PC-3 (cell line): Measurements from ENCODE around the gene RAB7A. TPM values are rescaled to one million over a fixed set of nuclear protein-coding genes. Genes with fewer than 3 reads are reported as not detected.

Experiments
- ATAC-seq: fragments of 200-7000 bp; cut with Tn5 transposase; 2 replicates; pipeline ENCODE4 v1.9.1; 2020; ENCODE audit warnings: mild to moderate bottlenecking, moderate library complexity
- BruUV-seq: library from RNA; stranded (reverse); fragments of 400-500 nt; replicated peaks from 2 replicates; lab custom pipeline; 2021; lab: Mats Ljungman, UMichigan
- CTCF ChIA-PET: fragments of 300-600 bp; sonication (Branson Sonifier 250); formaldehyde crosslinking; loops from one replicate; lab custom pipeline; 2022; ENCODE audit warnings: antibody characterized with exemption; lab: Charles Lee
- POLR2A ChIA-PET: fragments of 300-600 bp; sonication (Branson Sonifier 250); formaldehyde crosslinking; loops from one replicate; lab custom pipeline; 2022; ENCODE audit warnings: antibody characterized with exemption; ENCODE audit not compliant: unreplicated experiment; lab: Charles Lee
- DNase-seq: peaks from one replicate; pipeline ENCODE4 v3.0.0-alpha.2; 2015
- H2AFZ ChIP-seq: fragments of 300-600 bp; sonication (generic); 2 replicates; pipeline ENCODE4 v1.6.0; 2016; ENCODE audit warnings: antibody characterized with exemption, low read length
- H3F3A ChIP-seq: fragments of 300-600 bp; sonication (generic); one replicate; pipeline ENCODE4 v1.6.0; 2017; ENCODE audit warnings: antibody characterized with exemption, low read length, control low read depth, mild to moderate bottlenecking; ENCODE audit not compliant: unreplicated experiment
- H3K27ac ChIP-seq: fragments of 300-600 bp; sonication (generic); 2 replicates; pipeline ENCODE4 v1.5.1; 2016; ENCODE audit warnings: mild to moderate bottlenecking, low read length
- H3K27me3 ChIP-seq: fragments of 300-600 bp; sonication (generic); 2 replicates; pipeline ENCODE4 v1.6.1; 2016; ENCODE audit warnings: low read length, mixed read lengths
- H3K36me3 ChIP-seq: fragments of 300-600 bp; sonication (generic); 2 replicates; pipeline ENCODE4 v1.6.1; 2016; ENCODE audit warnings: low read depth, mixed run types, low read length, mixed read lengths
- H3K4me1 ChIP-seq: fragments of 300-600 bp; sonication (generic); 2 replicates; pipeline ENCODE4 v1.5.1; 2016; ENCODE audit warnings: low read length; ENCODE audit not compliant: insufficient read depth
- H3K4me2 ChIP-seq: fragments of 300-600 bp; sonication (generic); 2 replicates; pipeline ENCODE4 v1.6.0; 2016; ENCODE audit warnings: low read length
- H3K4me3 ChIP-seq: fragments of 300-600 bp; sonication (generic); 2 replicates; pipeline ENCODE4 v1.5.1; 2016; ENCODE audit warnings: mild to moderate bottlenecking, low read length, mixed read lengths
- H3K79me2 ChIP-seq: fragments of 300-600 bp; sonication (generic); 2 replicates; pipeline ENCODE4 v1.6.1; 2017; ENCODE audit warnings: low read length, mixed read lengths
- H3K9ac ChIP-seq: fragments of 300-600 bp; sonication (generic); 2 replicates; pipeline ENCODE4 v1.6.0; 2016; ENCODE audit warnings: mild to moderate bottlenecking, low read length
- H3K9me2 ChIP-seq: fragments of 300-600 bp; sonication (generic); replicated peaks from 2 replicates; pipeline ENCODE4 v1.6.1; 2016; ENCODE audit warnings: mixed run types, low read length, mixed read lengths
- H3K9me3 ChIP-seq: fragments of 300-600 bp; sonication (generic); 2 replicates; pipeline ENCODE4 v1.6.1; 2016; ENCODE audit warnings: low read length, mixed read lengths
- H4K20me1 ChIP-seq: fragments of 300-600 bp; sonication (generic); 2 replicates; pipeline ENCODE4 v1.6.1; 2016; ENCODE audit warnings: low read length, mixed read lengths
- CTCF ChIP-seq: fragments of 300-600 bp; sonication (generic); conservative IDR thresholded peaks from 2 replicates; pipeline ENCODE4 v1.5.1; 2017; ENCODE audit warnings: antibody characterized with exemption, low read depth, mild to moderate bottlenecking, low read length
- EZH2 ChIP-seq: fragments of 300-600 bp; sonication (generic); IDR thresholded peaks from one replicate; pipeline ENCODE4 v1.6.1; 2017; ENCODE audit warnings: antibody characterized with exemption, mild to moderate bottlenecking, low read length; ENCODE audit not compliant: unreplicated experiment
- EZH2phosphoT487 ChIP-seq: fragments of 300-600 bp; sonication (generic); IDR thresholded peaks from 2 replicates; pipeline ENCODE4 v1.6.1; 2018; ENCODE audit warnings: mild to moderate bottlenecking, antibody characterized with exemption, low read length, borderline replicate concordance
- intact Hi-C: fragments of 100-400 bp; cut with micrococcal nuclease; formaldehyde crosslinking; loops from 2 replicates; pipeline ENCODE4 v1.9.0; 2023
- total RNA-seq: library from RNA; depleted of rRNA; stranded (reverse); fragments of >200 nt; gene quantifications from 2 replicates; pipeline ENCODE4 v1.2.3, GENCODE V29; 2014

Gene RAB7A
- total RNA-seq, 1 experiment from 2014 or later, result 48.0 TPM

DNA sequence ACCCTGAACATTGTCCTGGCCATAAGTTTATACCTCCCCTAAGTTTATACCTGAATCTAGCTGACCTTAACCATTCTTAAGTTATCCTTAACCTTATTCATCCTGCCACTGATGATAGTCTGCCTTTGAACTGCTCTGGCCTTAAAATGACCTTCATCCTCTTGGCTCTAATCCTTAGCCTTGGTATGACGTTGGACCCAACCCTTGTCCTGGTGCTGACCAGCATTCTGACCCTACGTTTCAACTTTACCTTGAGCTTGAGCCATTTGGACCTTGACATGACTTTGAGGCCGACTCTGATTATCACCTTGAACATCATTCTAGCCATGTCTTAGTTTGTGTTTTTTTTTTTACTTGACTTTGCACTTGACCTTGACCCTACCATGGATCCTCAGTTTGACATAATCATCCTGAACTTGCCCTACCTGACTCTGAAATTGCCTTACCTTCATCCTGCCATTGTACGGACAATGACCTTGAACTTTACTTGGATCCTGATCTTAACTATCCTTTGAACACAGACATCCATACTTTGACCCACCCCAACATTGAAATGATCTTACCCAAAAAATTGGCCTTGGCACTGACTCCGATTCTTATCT lies 92.3 kb downstream of the RAB7A start:
- no peak overlapping the region for H3K4me2 ChIP-seq
- no peak overlapping the region for H3K27ac ChIP-seq
- POLR2A ChIA-PET, result no interaction called here
- intact Hi-C loops, result no loop called here
- H3K4me1 ChIP-seq, result no peaks in the 10 kb centered on the region
- ATAC-seq, result no peak
- H3K36me3 ChIP-seq, result peaks cover 3% of the 10 kb centered on the region; the same call in 1 of the 2 replicates
- no peaks in the 10 kb centered on the region for H3K27me3 ChIP-seq
- H3F3A ChIP-seq, result no peaks in the 10 kb centered on the region
- DNase-seq, result no peak
- TF ChIP-seq EZH2phosphoT487 (no peak), EZH2 (no peak), CTCF (no peak)
- CTCF ChIA-PET, result no interaction called here
- no peaks in the 10 kb centered on the region for H4K20me1 ChIP-seq
- no peak overlapping the region for H3K4me3 ChIP-seq
- no peaks in the 10 kb centered on the region for H3K9me2 ChIP-seq
- no peaks in the 10 kb centered on the region for H3K79me2 ChIP-seq
- H3K9ac ChIP-seq, result no peak overlapping the region
- H3K9me3 ChIP-seq, result no peaks in the 10 kb centered on the region
- H2AFZ ChIP-seq, result no peak overlapping the region
- BruUV-seq, result no TSS peak

DNA sequence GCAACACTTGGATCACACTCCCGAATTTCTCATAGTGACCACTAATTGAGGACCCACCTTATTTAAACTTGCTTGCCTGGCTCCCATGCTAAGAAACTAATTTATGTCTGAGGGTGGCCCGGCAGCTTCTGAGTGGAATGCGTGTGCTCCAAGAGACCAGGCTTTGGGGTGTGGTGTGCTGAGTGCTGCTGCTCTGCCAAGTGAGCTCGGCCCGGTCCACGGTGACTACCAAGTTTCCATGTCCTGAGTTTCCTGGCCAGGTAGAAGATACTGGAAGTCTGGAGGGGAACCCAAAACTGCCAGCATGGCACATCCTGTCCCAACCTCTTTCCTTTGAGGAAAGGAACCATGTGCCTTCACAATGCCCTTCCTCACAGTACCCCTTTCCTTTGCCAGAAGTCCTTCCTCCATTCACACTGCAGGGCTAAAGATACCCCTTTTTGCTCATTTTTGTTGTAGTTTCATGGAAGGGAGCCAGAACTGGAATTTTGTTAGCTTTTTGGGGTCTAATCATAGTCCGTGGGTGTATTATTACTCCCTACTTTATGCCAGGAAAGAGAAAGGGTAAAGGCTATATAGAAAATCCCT lies 94.4 kb downstream of the RAB7A start:
- ATAC-seq, result no peak
- no TSS peak for BruUV-seq
- H3K4me2 ChIP-seq, result no peak overlapping the region
- no peaks in the 10 kb centered on the region for H3K27me3 ChIP-seq
- ChIA-PET POLR2A (no interaction called here), CTCF (no interaction called here)
- no peaks in the 10 kb centered on the region for H3K9me2 ChIP-seq
- H4K20me1 ChIP-seq, result no peaks in the 10 kb centered on the region
- peaks cover 3% of the 10 kb centered on the region; the same call in 1 of the 2 replicates for H3K36me3 ChIP-seq
- no peak overlapping the region for H3K9ac ChIP-seq
- intact Hi-C loops, result no loop called here
- H3F3A ChIP-seq, result no peaks in the 10 kb centered on the region
- H3K4me1 ChIP-seq, result no peaks in the 10 kb centered on the region
- H3K9me3 ChIP-seq, result no peaks in the 10 kb centered on the region
- H3K27ac ChIP-seq, result no peak overlapping the region
- no peak for TF ChIP-seq CTCF
- no peak for TF ChIP-seq EZH2
- no peak for TF ChIP-seq EZH2phosphoT487
- H3K4me3 ChIP-seq, result no peak overlapping the region
- no peaks in the 10 kb centered on the region for H3K79me2 ChIP-seq
- no peak overlapping the region for H2AFZ ChIP-seq
- no peak for DNase-seq

GRCh38 chr3:128823008-128823407 lies 97.0 kb downstream of the RAB7A start:
- CTCF ChIA-PET, result no interaction called here

More at GRCh38 chr3:128823008-128823407, 97.0 kb downstream of the RAB7A start:
- Histone ChIP-seq H3K4me2 (no peak overlapping the region), H3K36me3 (0 out of 2 replicates have a peak, but pooled peaks cover 3% of the 10 kb centered on the region), H3K27ac (no peak overlapping the region), H3K9me2 (no peaks in the 10 kb centered on the region), H3K9ac (no peak overlapping the region), H2AFZ (no peak overlapping the region), H4K20me1 (no peaks in the 10 kb centered on the region), H3K4me1 (no peaks in the 10 kb centered on the region), H3K4me3 (no peak overlapping the region), H3K9me3 (no peaks in the 10 kb centered on the region), H3F3A (no peaks in the 10 kb centered on the region), H3K79me2 (no peaks in the 10 kb centered on the region), H3K27me3 (no peaks in the 10 kb centered on the region)
- intact Hi-C loops, result no loop called here
- BruUV-seq, result no TSS peak
- TF ChIP-seq EZH2 (no peak), CTCF (no peak), EZH2phosphoT487 (no peak)
- POLR2A ChIA-PET, result no interaction called here
- DNase-seq, result no peak
- no peak for ATAC-seq
